MG63 (cell line): Measurements from ENCODE around the gene FUT6. TPM values are rescaled to one million over a fixed set of nuclear protein-coding genes. Genes with fewer than 3 reads are reported as not detected.

Source experiments
- DNase-seq: peaks from one replicate; pipeline ENCODE4 v3.0.0-alpha.2; 2020
- H3K27me3 ChIP-seq: fragments of 250-450 bp; sonication (Bioruptor Pico); 2 replicates; pipeline ENCODE4 v1.5.1; 2020; ENCODE audit warnings: mild to moderate bottlenecking, moderate library complexity
- H3K36me3 ChIP-seq: fragments of 250-450 bp; sonication (Bioruptor Pico); 2 replicates; pipeline ENCODE4 v1.5.1; 2020; ENCODE audit warnings: mild to moderate bottlenecking, moderate library complexity
- H3K4me3 ChIP-seq: fragments of 250-450 bp; sonication (Bioruptor Pico); 2 replicates; pipeline ENCODE4 v1.5.1; 2020; ENCODE audit warnings: mild to moderate bottlenecking, moderate library complexity
- H3K9me3 ChIP-seq: fragments of 250-450 bp; sonication (Bioruptor Pico); 2 replicates; pipeline ENCODE4 v1.5.1; 2020; ENCODE audit warnings: mild to moderate bottlenecking, moderate library complexity
- total RNA-seq: library from RNA; depleted of rRNA; stranded (reverse); fragments of >200 nt; shearing (Covaris generic); gene quantifications from 2 replicates; pipeline ENCODE4 v1.2.3, GENCODE V29; 2014; ENCODE audit warnings: low replicate concordance

The FUT6 gene
- total RNA-seq, 1 experiment from 2014 or later, result not detected

DNA sequence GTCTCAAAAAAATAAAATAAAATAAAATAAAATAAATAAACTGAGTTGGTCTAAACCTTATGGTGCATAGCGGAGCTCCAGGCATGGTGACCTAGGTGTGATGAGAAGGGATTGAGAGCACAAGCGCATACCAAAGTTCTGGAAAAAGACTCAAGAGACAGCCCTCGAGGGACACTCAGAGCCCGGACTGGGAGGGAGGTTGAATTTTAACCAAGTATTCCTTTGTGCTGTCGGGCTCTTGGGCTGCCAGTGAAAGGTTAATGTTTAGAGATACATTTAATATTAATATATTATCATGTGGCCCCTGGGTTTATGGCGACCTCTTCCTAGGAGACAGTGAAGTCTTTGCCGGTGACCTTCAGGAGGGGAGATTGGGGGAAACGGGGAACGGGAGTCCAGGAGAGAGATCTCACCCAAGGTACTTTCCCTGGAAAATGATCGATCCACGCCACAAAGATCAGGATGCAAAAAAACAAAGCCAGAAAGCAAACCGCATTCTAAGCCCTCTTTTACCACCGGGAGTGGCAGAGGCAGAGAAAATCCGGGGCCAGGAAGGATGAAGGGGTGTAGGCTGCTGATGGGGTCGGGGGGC is 1.6 kb downstream of the FUT6 start:
- DNase-seq, result no peak
- Histone ChIP-seq H3K4me3 (no peak overlapping the region), H3K36me3 (no peaks in the 10 kb centered on the region), H3K27me3 (no peaks in the 10 kb centered on the region), H3K9me3 (no peaks in the 10 kb centered on the region)

DNA sequence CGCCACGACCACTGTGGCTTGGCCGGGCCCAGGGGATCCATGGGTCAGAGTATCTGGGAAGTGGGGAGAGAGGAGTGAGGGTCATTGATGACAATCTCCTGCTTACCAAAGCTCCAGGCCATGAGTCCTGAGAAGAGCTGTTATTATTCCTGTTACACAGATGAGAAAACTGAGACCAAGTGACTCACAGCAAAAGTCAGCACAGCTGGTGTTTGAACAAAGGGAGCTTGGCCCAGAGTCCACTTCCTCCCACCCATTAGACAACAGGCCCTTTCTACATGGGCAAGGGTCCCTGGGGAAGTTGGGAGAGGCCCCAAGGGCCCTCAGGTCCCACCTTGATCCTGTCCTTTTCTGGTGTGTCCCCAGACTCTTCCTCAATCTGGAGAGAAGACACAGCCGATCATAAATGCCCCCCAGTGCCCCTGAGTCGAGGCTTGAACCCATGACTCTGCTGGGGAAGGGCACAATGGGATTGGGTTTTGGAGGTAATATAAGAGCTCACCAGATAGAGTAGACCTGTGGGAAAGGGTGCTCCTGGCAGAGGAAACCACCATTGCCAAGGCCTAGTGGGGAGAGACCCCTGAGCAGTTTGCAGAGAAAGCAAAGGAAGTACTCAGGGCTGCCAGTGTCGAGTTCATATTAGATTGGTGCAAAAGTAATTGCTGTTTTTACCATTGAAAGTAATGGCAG is 6.8 kb downstream of the FUT6 start:
- no peaks in the 10 kb centered on the region for H3K36me3 ChIP-seq
- no peak for DNase-seq
- no peak overlapping the region for H3K4me3 ChIP-seq
- H3K9me3 ChIP-seq, result no peaks in the 10 kb centered on the region
- H3K27me3 ChIP-seq, result no peaks in the 10 kb centered on the region

DNA sequence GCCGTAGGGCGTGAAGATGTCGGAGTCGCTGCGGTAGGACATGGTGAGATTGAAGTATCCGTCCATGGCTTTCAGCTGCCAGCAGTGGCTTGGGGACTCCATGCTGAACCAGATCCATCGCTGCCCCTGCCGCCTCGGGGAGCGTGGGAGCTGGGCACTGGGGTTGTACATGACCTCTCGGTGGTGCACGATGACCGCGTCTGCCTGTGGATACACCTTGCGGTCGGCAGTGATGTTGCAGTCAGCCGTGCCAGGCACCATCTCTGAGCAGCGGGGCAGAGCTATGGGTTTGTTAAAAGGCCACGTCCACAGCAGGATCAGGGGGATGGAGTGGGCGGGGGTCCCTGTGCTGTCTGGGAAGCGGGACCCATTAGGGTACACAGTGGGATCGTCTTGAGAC is 7.4 kb downstream of the FUT6 start:
- H3K36me3 ChIP-seq, result no peaks in the 10 kb centered on the region
- DNase-seq, result no peak
- H3K9me3 ChIP-seq, result no peaks in the 10 kb centered on the region
- H3K27me3 ChIP-seq, result no peaks in the 10 kb centered on the region
- H3K4me3 ChIP-seq, result no peak overlapping the region

DNA sequence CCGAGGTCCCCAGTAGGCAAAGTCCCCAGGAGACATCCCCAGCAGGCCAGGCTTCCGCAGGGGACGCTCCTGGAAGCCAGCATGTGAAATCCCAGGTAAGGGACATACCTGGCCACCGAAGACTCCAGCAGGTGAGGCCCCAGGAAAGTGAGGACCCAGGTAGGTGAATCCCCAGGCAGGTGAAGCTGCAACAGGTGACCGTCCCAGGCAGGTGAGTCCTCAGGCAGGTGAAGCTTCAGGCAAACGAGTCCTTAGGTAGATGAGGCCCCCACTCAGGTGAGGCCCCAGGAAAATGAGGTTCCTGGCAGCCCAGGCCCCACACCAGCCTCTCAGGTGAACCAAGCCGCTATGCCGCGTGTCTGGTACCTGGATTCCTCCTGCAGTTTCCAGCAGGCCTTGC is 8.3 kb downstream of the FUT6 start:
- no peak for DNase-seq
- H3K27me3 ChIP-seq, result no peaks in the 10 kb centered on the region

GRCh38 chr19:5829567-5830310 is 9.8 kb downstream of the FUT6 start:
- Histone ChIP-seq H3K4me3 (no peak overlapping the region), H3K27me3 (no peaks in the 10 kb centered on the region), H3K9me3 (no peaks in the 10 kb centered on the region), H3K36me3 (no peaks in the 10 kb centered on the region)
- no peak for DNase-seq

More for the DNA sequence above, 8.3 kb downstream of the FUT6 start:
- no peaks in the 10 kb centered on the region for H3K36me3 ChIP-seq
- H3K4me3 ChIP-seq, result no peak overlapping the region
- H3K9me3 ChIP-seq, result no peaks in the 10 kb centered on the region

GRCh38 chr19:5828661-5829566 is 10.6 kb downstream of the FUT6 start:
- Histone ChIP-seq H3K4me3 (peak overlapping the region; percentile 53), H3K9me3 (no peaks in the 10 kb centered on the region), H3K27me3 (no peaks in the 10 kb centered on the region), H3K36me3 (no peaks in the 10 kb centered on the region)
- DNase-seq, result no peak

GRCh38 chr19:5827891-5828660 is 11.4 kb downstream of the FUT6 start:
- no peaks in the 10 kb centered on the region for H3K27me3 ChIP-seq
- DNase-seq, result peak; percentile 89
- H3K9me3 ChIP-seq, result no peaks in the 10 kb centered on the region
- H3K36me3 ChIP-seq, result no peaks in the 10 kb centered on the region
- H3K4me3 ChIP-seq, result peak overlapping the region; percentile 53

GRCh38 chr19:5827342-5827890 is 12.1 kb downstream of the FUT6 start:
- H3K9me3 ChIP-seq, result no peaks in the 10 kb centered on the region
- DNase-seq, result no peak
- peak overlapping the region; percentile 36 for H3K4me3 ChIP-seq
- no peaks in the 10 kb centered on the region for H3K27me3 ChIP-seq
- no peaks in the 10 kb centered on the region for H3K36me3 ChIP-seq

GRCh38 chr19:5826531-5827341 is 12.8 kb downstream of the FUT6 start:
- peak; percentile 57 for DNase-seq
- no peaks in the 10 kb centered on the region for H3K27me3 ChIP-seq
- H3K9me3 ChIP-seq, result no peaks in the 10 kb centered on the region
- no peak overlapping the region; the same call in 1 of the 2 replicates for H3K4me3 ChIP-seq
- H3K36me3 ChIP-seq, result no peaks in the 10 kb centered on the region

GRCh38 chr19:5825178-5825577 is 14.3 kb downstream of the FUT6 start:
- Histone ChIP-seq H3K36me3 (no peaks in the 10 kb centered on the region), H3K9me3 (no peaks in the 10 kb centered on the region), H3K4me3 (no peak overlapping the region), H3K27me3 (no peaks in the 10 kb centered on the region)
- DNase-seq, result no peak

DNA sequence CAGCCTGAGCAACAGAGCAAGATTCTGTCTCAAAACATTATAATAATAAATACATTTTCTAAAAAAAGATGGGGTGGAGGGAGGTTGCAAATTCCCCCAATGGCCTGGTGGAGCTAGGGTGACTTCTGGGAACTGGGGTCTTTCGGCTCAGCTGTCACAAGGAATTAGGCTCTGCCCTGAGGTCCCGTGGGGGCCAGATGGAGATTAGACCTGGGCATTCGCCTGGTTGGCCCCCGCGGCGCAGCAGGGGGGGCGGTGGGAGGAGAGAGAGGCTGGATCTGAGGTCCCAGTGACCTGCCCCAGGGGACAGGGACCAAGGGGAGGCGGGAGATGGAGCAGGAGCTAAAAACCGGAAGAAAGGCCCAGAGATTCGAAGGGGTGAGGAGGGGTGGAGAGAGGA is 14.8 kb downstream of the FUT6 start:
- Histone ChIP-seq H3K36me3 (no peaks in the 10 kb centered on the region), H3K9me3 (no peaks in the 10 kb centered on the region), H3K27me3 (no peaks in the 10 kb centered on the region), H3K4me3 (no peak overlapping the region)
- DNase-seq, result no peak

- no peaks in the 10 kb centered on the region for H3K9me3 ChIP-seq
- H3K4me3 ChIP-seq, result no peak overlapping the region
- no peaks in the 10 kb centered on the region for H3K27me3 ChIP-seq
- peak; percentile 36 for DNase-seq
- H3K36me3 ChIP-seq, result no peaks in the 10 kb centered on the region
These were observed 15.8 kb downstream of the FUT6 start for GRCh38 chr19:5823579-5824281.

DNA sequence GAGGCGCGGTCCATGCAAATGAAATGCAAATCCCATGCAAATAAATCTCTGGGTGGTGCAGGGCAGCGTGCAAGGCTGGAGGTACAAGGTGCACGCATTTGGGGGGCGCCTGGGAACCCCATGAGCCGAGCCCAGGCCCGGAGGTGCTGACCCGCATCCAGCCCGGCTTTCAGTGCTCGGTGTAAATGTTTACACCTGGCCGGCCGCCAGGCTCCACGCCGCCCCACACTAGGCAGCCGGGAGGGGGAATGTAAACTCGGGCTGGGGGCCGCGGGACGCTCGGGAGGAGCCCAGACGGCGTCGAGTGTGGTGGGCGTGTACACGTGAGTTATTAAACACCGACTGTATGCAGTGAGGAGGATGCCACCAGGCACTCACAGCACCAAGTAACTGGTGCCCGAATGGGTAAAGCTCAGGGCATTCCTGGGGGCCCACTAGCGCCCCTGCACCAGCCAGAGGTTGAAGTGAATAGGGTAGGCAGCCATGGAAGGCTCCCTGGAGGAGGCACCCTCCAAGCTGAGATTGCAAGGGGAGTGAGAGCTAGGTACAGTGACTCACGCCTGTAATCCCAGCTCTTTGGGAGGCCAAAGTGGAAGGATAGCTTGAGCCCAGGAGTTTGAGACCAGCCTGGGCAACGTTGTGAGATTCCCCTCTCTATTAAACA is 17.2 kb downstream of the FUT6 start:
- Histone ChIP-seq H3K27me3 (no peaks in the 10 kb centered on the region), H3K4me3 (no peak overlapping the region), H3K36me3 (no peaks in the 10 kb centered on the region), H3K9me3 (no peaks in the 10 kb centered on the region)
- no peak for DNase-seq

- Histone ChIP-seq H3K27me3 (no peaks in the 10 kb centered on the region), H3K36me3 (no peaks in the 10 kb centered on the region), H3K4me3 (no peak overlapping the region), H3K9me3 (no peaks in the 10 kb centered on the region)
- no peak for DNase-seq
These were observed 17.9 kb downstream of the FUT6 start for GRCh38 chr19:5821521-5822180.
